A375 (cell line): ENCODE results near the gene MARCHF5. TPM values are rescaled to one million over a fixed set of nuclear protein-coding genes. Genes with fewer than 3 reads are reported as not detected.

Experiments used
- small RNA-seq: library from RNA; depleted of rRNA; stranded (forward); fragments of <200 nt; gene quantifications from one replicate; pipeline ENCODE3, GENCODE V24; 2014
- total RNA-seq: library from RNA; depleted of rRNA; stranded (reverse); fragments of >200 nt; shearing (Covaris generic); gene quantifications from 2 replicates; pipeline ENCODE4 v1.2.3, GENCODE V29; 2014; rRNA removed

Gene MARCHF5, protein sequence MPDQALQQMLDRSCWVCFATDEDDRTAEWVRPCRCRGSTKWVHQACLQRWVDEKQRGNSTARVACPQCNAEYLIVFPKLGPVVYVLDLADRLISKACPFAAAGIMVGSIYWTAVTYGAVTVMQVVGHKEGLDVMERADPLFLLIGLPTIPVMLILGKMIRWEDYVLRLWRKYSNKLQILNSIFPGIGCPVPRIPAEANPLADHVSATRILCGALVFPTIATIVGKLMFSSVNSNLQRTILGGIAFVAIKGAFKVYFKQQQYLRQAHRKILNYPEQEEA
- total RNA-seq: 3.7 and 4.2 TPM in 2 replicates

GRCh38 chr10:92290837-92291615 is at the start of gene MARCHF5, which contains the start of gene CPEB3:
MARCHF5 (plus strand) TSS chr10:92291167; CDS start chr10:92291495, 328 bp downstream.
CPEB3 (minus strand) TSS chr10:92291078; CDS start chr10:92240350, 50,728 bp downstream.

Small RNA genes within 50 kb of the gene (small RNA-seq; reads per million reads assigned to genes)
- gene RF00019 (not detected), gene RNY3P12 (not detected)

Other genes starting within 250 kb of the MARCHF5 start
- gene CPEB3, start 89 bp upstream of the MARCHF5 start, total RNA-seq: 0.48 and 0.75 TPM in 2 replicates